Smooth muscle cell (in vitro differentiated cells): ENCODE data around the gene ANAPC5. TPM values are rescaled to one million over a fixed set of nuclear protein-coding genes. Genes with fewer than 3 reads are reported as not detected.
"Not testable (repeated sequence)": the region's sequence is repeated elsewhere in the genome, so short reads cannot be mapped to it uniquely, and the experiment has no call there.

ENCODE experiments used
- DNase-seq: peaks from one replicate; lab custom pipeline; 2025; ENCODE audit not compliant: unreplicated experiment; lab: John Stamatoyannopoulos, UW
- H2AFZ ChIP-seq: fragments of 200-600 bp; sonication (generic); 2 replicates; pipeline ENCODE4 v1.6.0; 2016; ENCODE audit warnings: antibody characterized with exemption, low read depth, mild to moderate bottlenecking
- H3F3A ChIP-seq: fragments of 200-600 bp; sonication (generic); 2 replicates; pipeline ENCODE4 v1.6.0; 2017; ENCODE audit warnings: antibody characterized with exemption, low read depth
- H3K27ac ChIP-seq: fragments of 200-600 bp; sonication (generic); 2 replicates; pipeline ENCODE4 v1.5.1; 2016; ENCODE audit warnings: low read depth, mild to moderate bottlenecking
- H3K27me3 ChIP-seq: fragments of 200-600 bp; sonication (generic); 2 replicates; pipeline ENCODE4 v1.6.1; 2016; ENCODE audit warnings: low read depth, mild to moderate bottlenecking
- H3K36me3 ChIP-seq: fragments of 200-600 bp; sonication (generic); 2 replicates; pipeline ENCODE4 v1.5.1; 2016; ENCODE audit warnings: low read depth
- H3K4me1 ChIP-seq: fragments of 200-600 bp; sonication (generic); 2 replicates; pipeline ENCODE4 v1.5.1; 2016; ENCODE audit warnings: low read depth
- H3K4me2 ChIP-seq: fragments of 200-600 bp; sonication (generic); 2 replicates; pipeline ENCODE4 v1.6.0; 2016; ENCODE audit warnings: mild to moderate bottlenecking
- H3K4me3 ChIP-seq: fragments of 200-600 bp; sonication (generic); 2 replicates; pipeline ENCODE4 v1.5.1; 2016; ENCODE audit warnings: mild to moderate bottlenecking
- H3K79me2 ChIP-seq: fragments of 200-600 bp; sonication (generic); 2 replicates; pipeline ENCODE4 v1.6.0; 2016; ENCODE audit warnings: low read depth, mild to moderate bottlenecking
- H3K9ac ChIP-seq: fragments of 200-600 bp; sonication (generic); 2 replicates; pipeline ENCODE4 v1.6.0; 2016; ENCODE audit warnings: low read depth
- H3K9me3 ChIP-seq: fragments of 200-600 bp; sonication (generic); replicated peaks from 2 replicates; pipeline ENCODE4 v1.5.1; 2016; ENCODE audit warnings: low read depth
- H4K20me1 ChIP-seq: fragments of 200-600 bp; sonication (generic); 2 replicates; pipeline ENCODE4 v1.6.0; 2016; ENCODE audit warnings: low read depth
- WGBS: methylation state at CpG from one replicate; pipeline ENCODE4 v1.1.7; 2016; ENCODE audit warnings: low lambda C conversion rate; 5-methylcytosine and 5-hydroxymethylcytosine counted together
- polyA plus RNA-seq: library from polyadenylated mRNA; unstranded; fragments of >200 nt; fragmentation: Nextera tagmentation; extraction: Ambion mirVana; gene quantifications from 2 replicates; pipeline ENCODE4 v1.2.1, GENCODE V29; 2016
- total RNA-seq: library from RNA; depleted of rRNA; stranded (reverse); fragments of >200 nt; gene quantifications from 2 replicates; pipeline ENCODE4 v1.2.3, GENCODE V29; 2014
- TF ChIP-seq, protein P1 (sequence below): fragments of 200-600 bp; sonication (generic); IDR thresholded peaks from 2 replicates; pipeline ENCODE4 v1.5.1; 2017; ENCODE audit warnings: borderline replicate concordance, mild to moderate bottlenecking, antibody characterized with exemption; ENCODE audit not compliant: insufficient read depth, poor library complexity, severe bottlenecking

The ANAPC5 gene
- total and polyA plus RNA-seq, 2 experiments from 2014 or later, result 109 to 121 TPM

DNA sequence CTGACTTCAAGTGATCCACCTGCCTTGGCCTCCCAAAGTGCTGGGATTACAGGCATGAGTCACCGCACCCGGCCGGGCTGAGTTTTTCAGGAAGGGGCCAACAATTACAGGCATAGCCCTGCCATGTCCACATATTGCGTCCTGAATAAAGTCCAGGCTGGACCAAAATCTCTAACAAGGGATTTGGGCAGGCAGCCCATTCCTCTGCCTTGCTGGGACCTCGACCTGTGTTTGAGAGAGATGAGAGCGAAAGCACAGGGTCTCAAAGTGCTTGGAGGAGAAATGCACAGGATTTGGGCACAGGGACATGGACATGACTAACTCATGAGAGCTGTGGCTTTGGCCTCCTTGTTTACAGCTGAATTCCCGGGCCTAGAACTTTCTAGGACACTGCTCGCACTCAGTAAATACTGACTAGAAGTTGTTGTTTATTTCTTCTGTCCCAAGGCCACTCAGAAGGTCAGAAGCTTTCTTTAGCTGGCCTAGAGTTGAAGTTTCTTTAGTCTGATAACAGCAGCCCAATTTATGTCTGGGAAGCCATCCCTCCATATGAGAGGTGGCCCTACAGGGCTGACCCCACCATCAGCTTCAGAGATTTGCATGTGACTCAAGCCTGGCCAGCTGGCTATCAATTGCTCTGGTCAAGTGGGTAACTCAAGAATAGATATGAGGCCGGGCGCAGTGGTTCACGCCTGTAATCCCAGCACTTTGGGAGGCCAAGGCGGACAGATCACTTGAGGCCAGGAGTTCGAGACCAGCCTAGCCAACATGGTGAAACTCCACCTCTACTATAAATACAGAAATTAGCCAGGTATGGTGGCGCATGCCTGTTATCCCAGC is 67.4 kb downstream of the ANAPC5 start:
- H3K9ac ChIP-seq, result no peak overlapping the region
- TF ChIP-seq, protein P1, sequence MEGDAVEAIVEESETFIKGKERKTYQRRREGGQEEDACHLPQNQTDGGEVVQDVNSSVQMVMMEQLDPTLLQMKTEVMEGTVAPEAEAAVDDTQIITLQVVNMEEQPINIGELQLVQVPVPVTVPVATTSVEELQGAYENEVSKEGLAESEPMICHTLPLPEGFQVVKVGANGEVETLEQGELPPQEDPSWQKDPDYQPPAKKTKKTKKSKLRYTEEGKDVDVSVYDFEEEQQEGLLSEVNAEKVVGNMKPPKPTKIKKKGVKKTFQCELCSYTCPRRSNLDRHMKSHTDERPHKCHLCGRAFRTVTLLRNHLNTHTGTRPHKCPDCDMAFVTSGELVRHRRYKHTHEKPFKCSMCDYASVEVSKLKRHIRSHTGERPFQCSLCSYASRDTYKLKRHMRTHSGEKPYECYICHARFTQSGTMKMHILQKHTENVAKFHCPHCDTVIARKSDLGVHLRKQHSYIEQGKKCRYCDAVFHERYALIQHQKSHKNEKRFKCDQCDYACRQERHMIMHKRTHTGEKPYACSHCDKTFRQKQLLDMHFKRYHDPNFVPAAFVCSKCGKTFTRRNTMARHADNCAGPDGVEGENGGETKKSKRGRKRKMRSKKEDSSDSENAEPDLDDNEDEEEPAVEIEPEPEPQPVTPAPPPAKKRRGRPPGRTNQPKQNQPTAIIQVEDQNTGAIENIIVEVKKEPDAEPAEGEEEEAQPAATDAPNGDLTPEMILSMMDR, result no peak
- H3K4me2 ChIP-seq, result no peak overlapping the region
- H4K20me1 ChIP-seq, result peaks cover 74% of the 10 kb centered on the region
- no peaks in the 10 kb centered on the region for H3K27me3 ChIP-seq
- peaks cover 8% of the 10 kb centered on the region for H3K79me2 ChIP-seq
- no peak overlapping the region for H2AFZ ChIP-seq
- no peak overlapping the region for H3K27ac ChIP-seq
- H3K4me1 ChIP-seq, result peaks cover 6% of the 10 kb centered on the region
- H3K9me3 ChIP-seq, result no peaks in the 10 kb centered on the region
- H3K4me3 ChIP-seq, result no peak overlapping the region
- no peaks in the 10 kb centered on the region for H3F3A ChIP-seq
- WGBS, result 87% methylated on average over 14 of the region's 14 CpGs
- no peak for DNase-seq
- no peaks in the 10 kb centered on the region for H3K36me3 ChIP-seq

DNA sequence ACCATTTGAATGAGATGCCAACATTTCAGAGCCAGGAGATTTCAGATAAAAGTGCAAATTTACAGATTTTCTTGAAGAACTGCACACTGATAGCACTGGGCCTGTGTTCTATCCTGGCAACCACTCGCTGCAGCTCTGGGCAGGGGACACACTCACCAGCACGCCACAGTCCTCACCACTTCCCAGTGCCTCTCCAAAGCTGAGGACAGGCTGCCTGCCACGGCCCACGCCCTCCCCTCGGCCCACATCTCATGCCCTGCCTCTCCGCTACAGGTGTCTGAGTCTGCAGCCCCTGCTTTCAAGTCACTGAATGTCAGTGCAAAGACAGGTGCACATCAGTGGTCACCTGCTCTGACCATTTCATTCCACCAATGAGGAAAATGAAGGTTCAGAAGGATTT is 68.4 kb downstream of the ANAPC5 start:
- Histone ChIP-seq H3K27me3 (no peaks in the 10 kb centered on the region), H3K79me2 (peaks cover 8% of the 10 kb centered on the region), H4K20me1 (peaks cover 80% of the 10 kb centered on the region), H2AFZ (no peak overlapping the region), H3K4me2 (no peak overlapping the region), H3K9ac (no peak overlapping the region), H3K27ac (no peak overlapping the region), H3K4me3 (no peak overlapping the region), H3F3A (no peaks in the 10 kb centered on the region), H3K9me3 (no peaks in the 10 kb centered on the region), H3K36me3 (no peaks in the 10 kb centered on the region), H3K4me1 (peaks cover under 1% of the 10 kb centered on the region)
- TF ChIP-seq, protein P1, result no peak
- DNase-seq, result no peak
- WGBS, result 95% methylated on average over 6 of the region's 6 CpGs

DNA sequence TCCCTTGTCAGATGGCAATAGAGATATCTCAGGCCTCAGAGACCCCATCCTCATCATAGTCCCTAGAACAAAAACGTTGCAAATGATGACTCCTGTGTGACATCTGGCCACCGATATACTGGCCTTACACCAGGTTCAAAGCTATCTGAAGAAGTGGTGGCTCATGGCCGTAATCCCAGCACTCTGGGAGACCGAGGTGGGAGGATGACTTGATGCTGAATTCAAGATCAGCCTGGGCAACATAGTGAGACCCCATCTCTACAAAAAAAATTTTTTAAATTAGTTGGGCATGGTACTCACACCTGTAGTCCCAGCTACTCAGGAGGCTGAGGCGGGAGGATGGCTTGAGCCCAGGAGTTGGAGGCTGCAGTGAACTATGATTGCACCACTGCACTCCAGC is 68.8 kb downstream of the ANAPC5 start:
- DNase-seq, result no peak
- Histone ChIP-seq H3K27me3 (no peaks in the 10 kb centered on the region), H3K4me2 (no peak overlapping the region), H3K4me1 (no peaks in the 10 kb centered on the region), H3K79me2 (peaks cover 7% of the 10 kb centered on the region), H3K4me3 (no peak overlapping the region), H4K20me1 (peaks cover 80% of the 10 kb centered on the region), H3K9ac (no peak overlapping the region), H3K27ac (no peak overlapping the region), H3K36me3 (no peaks in the 10 kb centered on the region), H3F3A (no peaks in the 10 kb centered on the region), H2AFZ (no peak overlapping the region), H3K9me3 (no peaks in the 10 kb centered on the region)
- TF ChIP-seq, protein P1, result no peak
- 97% methylated on average over 5 of the region's 5 CpGs for WGBS

DNA sequence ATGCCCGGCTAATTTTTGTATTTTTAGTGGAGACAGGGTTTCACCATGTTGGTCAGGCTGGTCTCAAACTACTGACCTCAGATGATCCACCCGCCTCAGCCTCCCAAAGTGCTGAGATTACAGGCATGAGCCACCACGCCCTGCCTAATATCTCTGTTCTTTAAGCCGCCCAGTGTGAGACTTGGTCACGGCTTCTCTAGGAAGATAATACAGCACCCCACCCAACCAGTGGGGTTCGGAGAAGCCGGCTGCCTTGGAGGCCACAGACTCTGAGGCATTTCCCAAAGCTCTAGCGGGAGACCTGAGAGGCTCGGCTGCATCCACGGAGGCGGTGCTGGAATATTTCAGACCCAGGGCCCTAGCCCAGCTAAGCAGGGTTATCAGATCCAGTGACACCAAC is 69.3 kb downstream of the ANAPC5 start:
- not testable (repeated sequence) for H2AFZ ChIP-seq, DNase-seq, H3K27me3 ChIP-seq, H3F3A ChIP-seq, H3K27ac ChIP-seq, H3K79me2 ChIP-seq, H3K9ac ChIP-seq, H3K9me3 ChIP-seq, H3K4me2 ChIP-seq, H3K4me3 ChIP-seq, H3K4me1 ChIP-seq, H3K36me3 ChIP-seq
- peaks cover 81% of the 10 kb centered on the region for H4K20me1 ChIP-seq
- 94% methylated on average over 11 of the region's 11 CpGs for WGBS
